Gastrocnemius medialis (tissue), 4 donors: ENCODE data around the gene HELZ2.

Experiments used
- CTCF ChIP-seq, 5 experiments: fragments of 450-650 bp in 3 of 5; fragments of 200-600 bp in 2 of 5; sonication (generic) in 2 of 5; IDR thresholded peaks in 4 of 5; conservative IDR thresholded peaks in 1 of 5; 1 replicate in 4 of 5; 2 replicates in 1 of 5; pipeline ENCODE4 v1.5.1; 2016 to 2019; ENCODE audit warnings: antibody characterized with exemption in 5 of 5, mild to moderate bottlenecking in 3 of 5, moderate library complexity in 3 of 5
- POLR2A ChIP-seq, 2 donors: fragments of 450-650 bp; IDR thresholded peaks; one replicate each; pipeline ENCODE4 v1.6.1; 2017; ENCODE audit warnings: antibody characterized with exemption in 2 of 2, mild to moderate bottlenecking in 2 of 2, moderate library complexity in 2 of 2

GRCh38 chr20:63536241-63536977 lies 37.6 kb downstream of the HELZ2 start:
- TF ChIP-seq CTCF (IDR thresholded peaks at IDR 0.05 in 4 of 5, conservative IDR thresholded peaks at IDR 0.05 in 1 of 5) (no peak), POLR2A (IDR thresholded peaks at IDR 0.05) (no peak)
